Measurements from ENCODE around the gene COPS4.
"Not testable (repeated sequence)": the region's sequence is repeated elsewhere in the genome, so short reads cannot be mapped to it uniquely, and the experiment has no call there.

Gene COPS4

GRCh38 chr4:83013420-83013867, 21.5 kb upstream of the COPS4 start:
- DNase-seq (ENCODE audit: low read depth, low spot score) = no peak
- Histone ChIP-seq H3K4me1 (ENCODE audit: insufficient read depth, insufficient read length) (no peaks in the 10 kb centered on the region), H3K4me3 (ENCODE audit: insufficient read length, low read depth) (peak overlapping the region; percentile 29), H3K36me3 (ENCODE audit: insufficient read depth, insufficient read length, low read length) (no peaks in the 10 kb centered on the region), H3K27me3 (ENCODE audit: insufficient read depth, insufficient read length) (peaks cover 23% of the 10 kb centered on the region), H3K9ac (ENCODE audit: insufficient read length, low read depth) (no peak overlapping the region), H3K9me3 (ENCODE audit: insufficient read depth, low read length) (no peaks in the 10 kb centered on the region)
- TF ChIP-seq ZNF274 (IDR thresholded peaks at IDR 0.05; ENCODE audit: low read depth, low read length) = no peak
- TF ChIP-seq SUZ12 (IDR thresholded peaks at IDR 0.05; ENCODE audit: extremely low read depth, insufficient read depth, insufficient read length) = no peak
- TF ChIP-seq YY1 (IDR thresholded peaks at IDR 0.05; ENCODE audit: insufficient read depth, insufficient read length) = no peak

DNA sequence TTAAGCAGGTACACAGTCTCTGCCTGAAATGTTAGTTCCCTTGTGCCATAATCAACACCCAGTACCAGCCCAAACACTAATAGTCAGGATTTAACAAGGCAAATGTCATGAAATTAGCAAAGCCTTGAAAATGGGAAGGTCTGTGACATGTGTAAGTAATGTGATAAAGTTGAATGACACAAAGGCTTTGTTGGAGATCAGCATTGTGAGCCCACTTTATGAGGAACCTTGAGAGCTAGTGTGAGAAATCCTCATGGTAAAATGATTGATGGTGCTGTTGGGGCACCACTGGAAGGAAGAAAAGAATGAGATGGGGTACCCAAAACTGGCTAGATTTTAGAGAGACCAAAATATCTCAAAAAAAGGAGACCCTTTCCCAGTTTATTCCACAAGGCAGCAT, 21.1 kb upstream of the COPS4 start:
- no peak overlapping the region for H3K4me3 ChIP-seq (ENCODE audit: insufficient read length, low read depth)
- no peak for DNase-seq (ENCODE audit: low read depth, low spot score)
- TF ChIP-seq ZNF274 (IDR thresholded peaks at IDR 0.05; ENCODE audit: low read depth, low read length) = no peak
- TF ChIP-seq SUZ12 (IDR thresholded peaks at IDR 0.05; ENCODE audit: extremely low read depth, insufficient read depth, insufficient read length) = no peak
- TF ChIP-seq YY1 (IDR thresholded peaks at IDR 0.05; ENCODE audit: insufficient read depth, insufficient read length) = no peak

GRCh38 chr4:83019794-83020494, 15.0 kb upstream of the COPS4 start:
- H3K4me3 ChIP-seq (ENCODE audit: insufficient read length, low read depth) = no peak overlapping the region
- peaks cover 5% of the 10 kb centered on the region; the same call in 1 of the 2 replicates for H3K9me3 ChIP-seq (ENCODE audit: insufficient read depth, low read length)
- H3K9ac ChIP-seq (ENCODE audit: insufficient read length, low read depth) = no peak overlapping the region
- TF ChIP-seq SUZ12 (IDR thresholded peaks at IDR 0.05; ENCODE audit: extremely low read depth, insufficient read depth, insufficient read length) = no peak
- TF ChIP-seq YY1 (IDR thresholded peaks at IDR 0.05; ENCODE audit: insufficient read depth, insufficient read length) = no peak
- TF ChIP-seq ZNF274 (IDR thresholded peaks at IDR 0.05; ENCODE audit: low read depth, low read length) = no peak
- H3K4me1 ChIP-seq (ENCODE audit: insufficient read depth, insufficient read length) = no peaks in the 10 kb centered on the region
- H3K27me3 ChIP-seq (ENCODE audit: insufficient read depth, insufficient read length) = no peaks in the 10 kb centered on the region
- no peak for DNase-seq (ENCODE audit: low read depth, low spot score)
- no peaks in the 10 kb centered on the region for H3K36me3 ChIP-seq (ENCODE audit: insufficient read depth, insufficient read length, low read length)

More for the DNA sequence above, 21.1 kb upstream of the COPS4 start:
- Histone ChIP-seq H3K27me3 (ENCODE audit: insufficient read depth, insufficient read length) (peaks cover 23% of the 10 kb centered on the region), H3K9ac (ENCODE audit: insufficient read length, low read depth) (no peak overlapping the region), H3K9me3 (ENCODE audit: insufficient read depth, low read length) (no peaks in the 10 kb centered on the region), H3K36me3 (ENCODE audit: insufficient read depth, insufficient read length, low read length) (no peaks in the 10 kb centered on the region), H3K4me1 (ENCODE audit: insufficient read depth, insufficient read length) (no peaks in the 10 kb centered on the region)

- H3K27me3 ChIP-seq (ENCODE audit: insufficient read depth, insufficient read length) = no peaks in the 10 kb centered on the region
- H3K4me3 ChIP-seq (ENCODE audit: insufficient read length, low read depth) = no peak overlapping the region
- no peak overlapping the region for H3K9ac ChIP-seq (ENCODE audit: insufficient read length, low read depth)
- TF ChIP-seq ZNF274 (IDR thresholded peaks at IDR 0.05; ENCODE audit: low read depth, low read length) = no peak
- TF ChIP-seq SUZ12 (IDR thresholded peaks at IDR 0.05; ENCODE audit: extremely low read depth, insufficient read depth, insufficient read length) = no peak
- no peak for TF ChIP-seq YY1 (IDR thresholded peaks at IDR 0.05; ENCODE audit: insufficient read depth, insufficient read length)
- no peaks in the 10 kb centered on the region for H3K4me1 ChIP-seq (ENCODE audit: insufficient read depth, insufficient read length)
- no peaks in the 10 kb centered on the region for H3K36me3 ChIP-seq (ENCODE audit: insufficient read depth, insufficient read length, low read length)
- no peak for DNase-seq (ENCODE audit: low read depth, low spot score)
- peaks cover 7% of the 10 kb centered on the region; the same call in 1 of the 2 replicates for H3K9me3 ChIP-seq (ENCODE audit: insufficient read depth, low read length)
Measured at GRCh38 chr4:83022724-83023450, 12.1 kb upstream of the COPS4 start.

DNA sequence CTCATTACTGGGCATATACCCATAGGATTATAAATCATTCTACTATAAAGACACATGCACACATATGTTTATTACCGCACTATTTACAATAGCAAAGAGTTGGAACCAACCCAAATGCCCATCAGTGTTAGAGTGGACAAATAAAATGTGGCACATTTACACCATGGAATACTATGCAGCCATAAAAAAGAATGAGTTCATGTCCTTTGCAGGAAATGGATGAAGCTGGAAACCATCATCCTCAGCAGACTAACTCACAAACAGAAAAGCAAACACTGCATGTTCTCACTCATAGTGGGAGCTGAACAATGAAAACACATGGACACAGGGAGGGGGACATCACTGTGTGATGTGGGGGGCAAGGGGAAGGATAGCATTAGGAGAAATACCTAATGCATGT, 11.4 kb upstream of the COPS4 start:
- not testable (repeated sequence) for H3K9me3 ChIP-seq (ENCODE audit: insufficient read depth, low read length); H3K9ac ChIP-seq (ENCODE audit: insufficient read length, low read depth); H3K4me3 ChIP-seq (ENCODE audit: insufficient read length, low read depth); H3K4me1 ChIP-seq (ENCODE audit: insufficient read depth, insufficient read length); H3K27me3 ChIP-seq (ENCODE audit: insufficient read depth, insufficient read length); DNase-seq (ENCODE audit: low read depth, low spot score); H3K36me3 ChIP-seq (ENCODE audit: insufficient read depth, insufficient read length, low read length)

DNA sequence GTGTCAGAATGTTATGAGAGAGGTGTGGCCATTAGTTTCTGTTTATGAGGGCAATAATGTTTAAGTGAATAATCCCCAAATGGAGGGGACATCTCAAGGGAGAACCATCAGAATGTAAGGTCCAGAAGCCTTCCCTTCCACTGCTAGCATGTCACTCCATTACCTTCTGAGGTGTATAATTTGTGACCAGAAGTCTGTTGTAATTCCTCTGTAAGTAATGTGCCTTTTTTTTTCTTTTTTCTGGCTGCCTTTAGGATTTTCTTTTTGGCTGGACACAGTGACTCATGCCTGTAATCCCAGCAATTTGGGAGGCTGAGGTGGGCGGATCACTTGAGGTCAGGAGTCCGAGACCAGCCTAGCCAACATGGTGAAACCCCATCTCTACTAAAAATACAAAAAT, 10.8 kb upstream of the COPS4 start:
- TF ChIP-seq ZNF274 (IDR thresholded peaks at IDR 0.05; ENCODE audit: low read depth, low read length) (no peak), YY1 (IDR thresholded peaks at IDR 0.05; ENCODE audit: insufficient read depth, insufficient read length) (no peak), SUZ12 (IDR thresholded peaks at IDR 0.05; ENCODE audit: extremely low read depth, insufficient read depth, insufficient read length) (no peak)
- Histone ChIP-seq H3K27me3 (ENCODE audit: insufficient read depth, insufficient read length) (no peaks in the 10 kb centered on the region), H3K4me3 (ENCODE audit: insufficient read length, low read depth) (no peak overlapping the region), H3K9ac (ENCODE audit: insufficient read length, low read depth) (no peak overlapping the region), H3K9me3 (ENCODE audit: insufficient read depth, low read length) (peaks cover 7% of the 10 kb centered on the region; the same call in 1 of the 2 replicates), H3K36me3 (ENCODE audit: insufficient read depth, insufficient read length, low read length) (no peaks in the 10 kb centered on the region), H3K4me1 (ENCODE audit: insufficient read depth, insufficient read length) (no peaks in the 10 kb centered on the region)
- DNase-seq (ENCODE audit: low read depth, low spot score) = no peak

DNA sequence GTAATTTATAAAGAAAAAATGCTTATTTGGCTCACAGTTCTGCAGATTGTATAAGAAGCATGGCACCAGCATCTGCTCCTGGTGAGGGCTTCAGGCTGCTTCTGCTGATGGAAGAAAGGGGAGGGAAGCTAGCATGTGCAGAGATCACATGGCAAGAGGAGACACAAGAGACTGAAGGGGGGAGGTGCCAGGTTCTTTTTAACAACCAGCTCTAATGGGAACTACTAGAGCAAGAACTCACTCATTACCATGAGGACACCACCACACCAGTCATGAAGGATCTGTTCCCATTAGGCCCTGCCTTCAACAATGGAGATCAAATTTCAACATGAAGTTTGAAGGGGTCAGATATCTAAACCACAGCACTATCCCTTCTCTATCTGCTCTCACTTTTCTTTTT, 9.4 kb upstream of the COPS4 start:
- no peak overlapping the region for H3K4me3 ChIP-seq (ENCODE audit: insufficient read length, low read depth)
- H3K9me3 ChIP-seq (ENCODE audit: insufficient read depth, low read length) = peaks cover 7% of the 10 kb centered on the region; the same call in 1 of the 2 replicates
- DNase-seq (ENCODE audit: low read depth, low spot score) = no peak
- H3K4me1 ChIP-seq (ENCODE audit: insufficient read depth, insufficient read length) = no peaks in the 10 kb centered on the region
- no peak for TF ChIP-seq ZNF274 (IDR thresholded peaks at IDR 0.05; ENCODE audit: low read depth, low read length)
- TF ChIP-seq YY1 (IDR thresholded peaks at IDR 0.05; ENCODE audit: insufficient read depth, insufficient read length) = no peak
- no peak for TF ChIP-seq SUZ12 (IDR thresholded peaks at IDR 0.05; ENCODE audit: extremely low read depth, insufficient read depth, insufficient read length)
- no peaks in the 10 kb centered on the region for H3K36me3 ChIP-seq (ENCODE audit: insufficient read depth, insufficient read length, low read length)
- no peak overlapping the region for H3K9ac ChIP-seq (ENCODE audit: insufficient read length, low read depth)
- H3K27me3 ChIP-seq (ENCODE audit: insufficient read depth, insufficient read length) = no peaks in the 10 kb centered on the region

All from NT2/D1 (cell line).